ENCODE results near the gene MFGE8. TPM values are rescaled to one million over a fixed set of nuclear protein-coding genes. Genes with fewer than 3 reads are reported as not detected.

The MFGE8 gene
- total RNA-seq, 2 experiments from 2014 or later, result 22.9 to 38.1 TPM

DNA sequence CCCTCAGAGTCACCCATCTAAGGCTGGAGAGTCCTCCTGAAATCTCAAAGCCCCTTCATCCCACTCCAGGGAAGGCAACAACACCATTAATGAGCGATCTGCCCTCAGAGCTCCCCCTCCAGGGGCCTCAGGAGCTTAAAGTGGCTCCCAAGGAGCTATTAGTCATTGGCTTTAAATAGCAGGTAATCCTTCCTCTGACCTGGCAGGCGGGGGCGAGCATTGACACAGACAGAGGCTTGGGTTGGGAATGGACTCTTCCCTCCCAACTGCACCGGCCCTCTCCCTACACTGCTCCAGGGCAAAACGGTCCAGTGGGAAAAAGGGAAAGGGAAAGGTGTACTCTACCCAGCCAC, 1.4 kb downstream of the MFGE8 start:
- no peak for DNase-seq
- Mint-ChIP-seq H3K4me1 (peaks cover 9% of the 10 kb centered on the region), H3K4me3 (peak overlapping the region; percentile 80), H3K27me3 (no peaks in the 10 kb centered on the region), H3K36me3 (no peaks in the 10 kb centered on the region), H3K9me3 (ENCODE audit: low read depth) (no peaks in the 10 kb centered on the region), H3K27ac (no peak overlapping the region)
- CTCF ChIA-PET, result interaction anchor here (1.3 kb wide), 1 partner anchor 269 kb away, joined by 3 read pairs; no protein-coding TSS in a partner anchor
- ATAC-seq, result no peak

- Mint-ChIP-seq H3K36me3 (no peaks in the 10 kb centered on the region), H3K4me1 (peaks cover 10% of the 10 kb centered on the region), H3K27me3 (no peaks in the 10 kb centered on the region), H3K9me3 (ENCODE audit: low read depth) (no peaks in the 10 kb centered on the region), H3K27ac (no peak overlapping the region), H3K4me3 (no peak overlapping the region)
- CTCF ChIA-PET, result interaction anchor here (0.7 to 0.8 kb wide), 2 partner anchors 178 to 297 kb away, joined by 3 to 4 read pairs; partner anchors contain the start of gene ABHD2
- DNase-seq, result no peak
- ATAC-seq, result no peak
These were observed 3.0 kb downstream of the MFGE8 start for GRCh38 chr15:88909956-88910831.

GRCh38 chr15:88908697-88909621, 4.2 kb downstream of the MFGE8 start:
- H3K4me1 Mint-ChIP-seq, result peaks cover 22% of the 10 kb centered on the region
- H3K4me3 Mint-ChIP-seq, result no peak overlapping the region
- no peaks in the 10 kb centered on the region for H3K27me3 Mint-ChIP-seq
- DNase-seq, result no peak
- no peak for ATAC-seq
- no peak overlapping the region for H3K27ac Mint-ChIP-seq
- CTCF ChIA-PET, result interaction anchor here (1.0 to 1.1 kb wide), 2 partner anchors 269 to 284 kb away, joined by 3 to 5 read pairs; no protein-coding TSS in a partner anchor
- no peaks in the 10 kb centered on the region for H3K9me3 Mint-ChIP-seq (ENCODE audit: low read depth)
- no peaks in the 10 kb centered on the region for H3K36me3 Mint-ChIP-seq

- Mint-ChIP-seq H3K4me3 (no peak overlapping the region), H3K9me3 (ENCODE audit: low read depth) (no peaks in the 10 kb centered on the region), H3K36me3 (no peaks in the 10 kb centered on the region), H3K27me3 (no peaks in the 10 kb centered on the region), H3K4me1 (peaks cover 21% of the 10 kb centered on the region), H3K27ac (no peak overlapping the region)
- CTCF ChIA-PET, result interaction anchor here (1.0 to 1.1 kb wide), 2 partner anchors 270 to 284 kb away, joined by 3 to 5 read pairs; no protein-coding TSS in a partner anchor
- no peak for ATAC-seq
- no peak for DNase-seq
These were observed 5.1 kb downstream of the MFGE8 start for GRCh38 chr15:88908123-88908522.

DNA sequence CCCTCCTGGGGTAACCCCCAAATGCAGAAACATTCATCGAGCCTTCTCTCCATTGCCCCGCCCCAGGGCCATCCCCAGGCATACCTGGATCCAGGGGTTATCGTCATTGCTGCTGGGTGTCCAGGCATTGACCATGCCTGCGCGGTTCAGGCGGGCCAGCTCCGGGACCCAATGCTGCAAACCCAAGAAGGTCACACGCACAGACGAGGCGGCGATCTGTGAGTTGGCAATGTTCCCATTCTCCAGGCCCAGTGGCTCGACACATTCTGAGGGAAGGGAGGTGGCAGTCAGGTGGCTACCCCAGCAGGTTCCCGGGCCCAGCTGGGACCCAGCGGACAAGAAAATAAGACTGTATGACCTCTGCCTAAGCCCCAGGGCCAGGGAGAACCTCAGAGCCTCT, 6.1 kb downstream of the MFGE8 start:
- H3K36me3 Mint-ChIP-seq, result no peaks in the 10 kb centered on the region
- no peak overlapping the region for H3K27ac Mint-ChIP-seq
- no peak overlapping the region for H3K4me3 Mint-ChIP-seq
- DNase-seq, result no peak
- peaks cover 18% of the 10 kb centered on the region for H3K4me1 Mint-ChIP-seq
- no peak for ATAC-seq
- H3K9me3 Mint-ChIP-seq (ENCODE audit: low read depth), result no peaks in the 10 kb centered on the region
- CTCF ChIA-PET, result no interaction called here
- H3K27me3 Mint-ChIP-seq, result no peaks in the 10 kb centered on the region

GRCh38 chr15:88906551-88906950, 6.6 kb downstream of the MFGE8 start:
- ATAC-seq (no peak), DNase-seq (no peak)
- H3K27me3 Mint-ChIP-seq, result no peaks in the 10 kb centered on the region
- H3K4me1 Mint-ChIP-seq, result peaks cover 16% of the 10 kb centered on the region
- H3K36me3 Mint-ChIP-seq, result no peaks in the 10 kb centered on the region
- H3K4me3 Mint-ChIP-seq, result no peak overlapping the region
- CTCF ChIA-PET, result interaction anchor here (2.3 to 5.2 kb wide), 2 partner anchors 14 to 109 kb away, joined by 10 to 59 read pairs; partner anchors contain the start of gene HAPLN3
- H3K27ac Mint-ChIP-seq, result no peak overlapping the region
- H3K9me3 Mint-ChIP-seq (ENCODE audit: low read depth), result no peaks in the 10 kb centered on the region

- H3K27me3 Mint-ChIP-seq, result no peaks in the 10 kb centered on the region
- DNase-seq (no peak), ATAC-seq (no peak)
- no peak overlapping the region for H3K4me3 Mint-ChIP-seq
- no peaks in the 10 kb centered on the region for H3K9me3 Mint-ChIP-seq (ENCODE audit: low read depth)
- no peak overlapping the region for H3K27ac Mint-ChIP-seq
- peaks cover 16% of the 10 kb centered on the region for H3K4me1 Mint-ChIP-seq
- H3K36me3 Mint-ChIP-seq, result no peaks in the 10 kb centered on the region
- CTCF ChIA-PET, result interaction anchor here (1.7 to 5.2 kb wide), 4 partner anchors 13 to 271 kb away, joined by 10 to 59 read pairs (median 18); partner anchors contain the start of gene HAPLN3
These were observed 7.0 kb downstream of the MFGE8 start for GRCh38 chr15:88906130-88906529.

GRCh38 chr15:88905576-88905975, 7.6 kb downstream of the MFGE8 start:
- Mint-ChIP-seq H3K9me3 (ENCODE audit: low read depth) (no peaks in the 10 kb centered on the region), H3K4me3 (no peak overlapping the region), H3K36me3 (no peaks in the 10 kb centered on the region), H3K27ac (no peak overlapping the region), H3K27me3 (no peaks in the 10 kb centered on the region), H3K4me1 (peaks cover 16% of the 10 kb centered on the region)
- CTCF ChIA-PET, result interaction anchor here (0.8 to 5.2 kb wide), 26 partner anchors 8 to 300 kb away, joined by 3 to 59 read pairs (median 6); partner anchors contain the start of genes ABHD2, HAPLN3 and MFGE8
- no peak for ATAC-seq
- DNase-seq, result no peak

GRCh38 chr15:88904624-88905327, 8.4 kb downstream of the MFGE8 start:
- H3K4me1 Mint-ChIP-seq, result peaks cover 16% of the 10 kb centered on the region
- H3K27me3 Mint-ChIP-seq, result no peaks in the 10 kb centered on the region
- peak overlapping the region; percentile 76 for H3K27ac Mint-ChIP-seq
- ATAC-seq (peak; percentile 98), DNase-seq (peak; percentile 94)
- CTCF ChIA-PET, result interaction anchor here (0.6 to 5.2 kb wide), 55 partner anchors 8 to 454 kb away, joined by 3 to 59 read pairs (median 4); partner anchors contain the start of genes ABHD2, HAPLN3 and MFGE8
- H3K9me3 Mint-ChIP-seq (ENCODE audit: low read depth), result no peaks in the 10 kb centered on the region
- no peak overlapping the region for H3K4me3 Mint-ChIP-seq
- no peaks in the 10 kb centered on the region for H3K36me3 Mint-ChIP-seq

GRCh38 chr15:88904257-88904623, 8.9 kb downstream of the MFGE8 start:
- CTCF ChIA-PET, result interaction anchor here (0.6 to 5.2 kb wide), 48 partner anchors 8 to 454 kb away, joined by 3 to 59 read pairs (median 4); partner anchors contain the start of genes ABHD2, HAPLN3 and MFGE8
- DNase-seq (no peak), ATAC-seq (peak; percentile 5)
- H3K9me3 Mint-ChIP-seq (ENCODE audit: low read depth), result no peaks in the 10 kb centered on the region
- H3K4me3 Mint-ChIP-seq, result no peak overlapping the region
- H3K27ac Mint-ChIP-seq, result peak overlapping the region; percentile 76
- no peaks in the 10 kb centered on the region for H3K36me3 Mint-ChIP-seq
- H3K4me1 Mint-ChIP-seq, result peaks cover 16% of the 10 kb centered on the region
- H3K27me3 Mint-ChIP-seq, result no peaks in the 10 kb centered on the region

DNA sequence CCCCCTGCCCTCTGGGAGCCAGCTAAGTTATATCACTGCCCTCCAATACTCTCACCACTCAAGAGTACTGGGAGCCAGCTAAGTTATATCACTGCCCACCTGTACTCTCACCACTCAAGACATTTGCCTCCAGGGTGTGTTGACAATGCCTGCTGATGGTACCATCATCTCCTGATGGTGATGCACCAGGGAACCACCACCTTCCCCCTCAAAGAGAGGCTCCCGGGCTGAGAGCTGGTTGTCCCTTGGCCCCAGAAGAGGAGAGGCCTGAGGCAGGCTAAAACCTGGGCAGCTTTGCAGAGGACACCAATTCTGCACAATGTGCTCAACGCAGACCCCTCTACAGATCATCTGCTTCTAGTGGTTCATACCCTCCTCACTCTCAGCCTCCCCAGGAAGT, 10.3 kb downstream of the MFGE8 start:
- Mint-ChIP-seq H3K9me3 (ENCODE audit: low read depth) (no peaks in the 10 kb centered on the region), H3K4me1 (peaks cover 16% of the 10 kb centered on the region), H3K36me3 (no peaks in the 10 kb centered on the region), H3K4me3 (no peak overlapping the region), H3K27ac (no peak overlapping the region), H3K27me3 (no peaks in the 10 kb centered on the region)
- CTCF ChIA-PET, result interaction anchor here (1.8 to 5.2 kb wide), 3 partner anchors 10 to 278 kb away, joined by 6 to 59 read pairs (median 22); partner anchors contain the start of gene HAPLN3
- DNase-seq (no peak), ATAC-seq (no peak)

DNA sequence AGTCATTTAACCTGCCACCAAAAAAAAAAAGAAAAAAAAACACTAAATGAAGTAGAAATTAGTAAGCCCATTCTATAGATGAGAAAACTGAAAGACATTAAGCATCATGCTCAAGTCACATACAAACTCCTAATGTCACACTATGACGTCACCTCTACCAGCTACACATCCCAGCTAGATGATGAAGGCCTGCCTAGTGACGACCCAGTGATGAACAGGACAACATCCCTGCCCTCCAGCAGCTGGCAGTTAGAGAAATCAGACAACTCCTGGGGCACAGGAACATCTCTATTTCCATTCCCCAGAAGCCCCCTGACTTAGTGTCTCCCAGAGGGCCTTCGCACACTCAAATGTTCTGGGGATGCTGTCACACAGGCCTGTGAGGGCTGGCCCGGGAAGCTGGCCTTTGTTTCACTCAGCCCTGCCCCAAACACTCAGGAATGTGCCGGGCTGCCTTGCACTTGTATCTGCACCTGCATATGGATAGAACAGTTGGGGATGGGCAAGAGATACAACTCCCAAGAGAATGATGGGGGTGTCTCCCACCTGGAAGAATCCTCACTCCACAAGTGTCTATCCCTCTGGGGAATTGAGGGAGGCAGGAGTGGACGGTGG, 10.9 kb downstream of the MFGE8 start:
- Mint-ChIP-seq H3K9me3 (ENCODE audit: low read depth) (no peaks in the 10 kb centered on the region), H3K4me1 (peaks cover 21% of the 10 kb centered on the region), H3K4me3 (no peak overlapping the region), H3K27ac (no peak overlapping the region), H3K27me3 (no peaks in the 10 kb centered on the region), H3K36me3 (no peaks in the 10 kb centered on the region)
- CTCF ChIA-PET, result interaction anchor here (1.8 to 5.2 kb wide), 2 partner anchors 10 to 278 kb away, joined by 6 to 59 read pairs; partner anchors contain the start of gene HAPLN3
- ATAC-seq (no peak), DNase-seq (no peak)
